ENCODE data around the gene MRPL24.

- no peak for TF ChIP-seq POLR2A (IDR thresholded peaks at IDR 0.05; ENCODE audit: low read length)
- TF ChIP-seq GATA1 (IDR thresholded peaks at IDR 0.05; ENCODE audit: low read depth, low read length): no peak
Observed at GRCh38 chr1:156698995-156699394, 41.9 kb downstream of the MRPL24 start.
